HG03442 (cell line): ENCODE results near the gene PLA2G12A.

Experiments
- ATAC-seq: cut with Tn5 transposase; IDR thresholded peaks from one replicate; pipeline ENCODE4 v1.9.1; 2021; ENCODE audit warnings: mild to moderate bottlenecking, moderate library complexity; ENCODE audit not compliant: unreplicated experiment

PLA2G12A gene

DNA sequence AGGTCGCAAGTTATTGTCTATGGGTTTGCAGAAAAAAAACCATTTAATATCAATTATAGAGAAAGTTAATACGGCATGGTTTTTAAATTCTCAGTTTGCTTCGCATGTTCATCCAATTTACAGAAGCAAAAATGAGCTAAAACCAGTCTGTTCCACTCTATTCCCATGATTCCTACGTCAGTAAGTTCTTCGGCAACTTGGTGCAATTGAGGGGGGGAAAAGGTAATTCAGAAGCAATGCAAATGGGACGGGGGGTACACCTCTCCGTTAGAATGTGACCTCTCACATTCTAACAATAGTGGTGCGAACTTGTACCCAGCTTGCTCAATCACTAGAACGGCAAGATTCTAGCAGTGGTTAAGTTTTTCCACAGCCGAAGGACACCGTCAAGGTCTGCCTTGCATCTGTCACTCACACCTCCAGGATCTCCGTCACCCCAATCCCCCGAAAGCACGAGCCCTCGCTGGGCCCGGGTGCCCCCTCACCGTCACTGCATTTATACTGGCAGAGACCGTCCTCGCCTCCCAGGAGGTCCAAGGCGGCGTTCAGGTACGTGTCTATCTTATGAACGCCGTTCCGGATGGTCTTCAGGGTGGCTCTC is 653 bp downstream of the PLA2G12A start:
- ATAC-seq = no peak

DNA sequence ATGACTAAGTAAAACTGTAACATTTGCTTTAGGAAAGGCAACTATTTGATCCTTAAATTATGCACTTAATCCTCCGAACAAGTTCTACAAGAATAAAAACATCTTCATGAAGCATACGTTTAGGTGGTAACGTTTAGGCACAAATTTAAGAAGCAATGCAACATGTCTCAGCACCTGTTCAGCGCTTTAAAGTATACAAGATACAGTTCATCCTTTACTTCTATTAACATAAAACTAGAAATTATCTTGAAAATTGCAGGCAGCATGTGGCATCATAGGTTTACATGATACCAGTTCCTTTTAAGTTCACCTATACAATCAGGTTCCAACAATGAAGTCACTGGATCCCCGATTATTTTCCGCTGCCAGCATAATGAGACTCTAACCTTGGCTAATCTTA is 1.5 kb downstream of the PLA2G12A start:
- ATAC-seq = no peak

DNA sequence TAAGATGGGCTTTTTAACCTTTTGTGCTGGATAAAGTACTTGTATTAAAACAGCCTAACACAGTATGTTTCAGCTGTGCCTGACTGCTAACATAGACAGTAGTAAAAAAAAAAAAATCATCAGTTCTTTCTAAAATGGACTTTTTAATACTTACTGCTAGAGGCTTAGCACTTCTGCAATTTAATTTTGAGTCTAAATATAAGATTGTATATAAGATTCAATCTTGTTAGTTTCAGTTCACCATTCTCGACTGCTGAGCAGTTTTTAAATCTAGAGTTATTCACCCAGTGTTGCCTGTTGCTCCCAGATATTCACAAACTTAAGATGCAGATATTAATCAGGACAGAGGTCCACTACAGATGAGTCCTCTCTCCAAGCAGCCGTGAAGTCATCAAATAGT is 6.8 kb downstream of the PLA2G12A start:
- no peak for ATAC-seq

DNA sequence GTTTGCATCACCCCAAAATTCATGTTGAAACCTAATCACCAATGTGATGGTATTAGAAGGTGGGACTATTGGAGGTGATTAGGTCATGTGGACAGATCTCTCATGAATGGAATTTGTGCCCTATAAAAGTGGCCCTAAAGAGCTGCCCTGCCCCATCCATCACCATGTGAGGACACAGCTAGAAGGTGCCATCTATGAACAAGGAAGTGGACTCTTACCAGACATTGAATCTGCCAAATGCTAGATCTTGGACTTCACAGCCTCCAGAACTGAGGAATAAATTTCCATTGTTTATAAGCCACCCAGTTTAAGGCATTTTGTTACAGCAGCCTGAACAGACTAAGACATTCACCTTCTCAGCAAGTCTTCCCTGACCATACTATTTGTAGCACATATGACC is 7.5 kb downstream of the PLA2G12A start:
- no peak for ATAC-seq

DNA sequence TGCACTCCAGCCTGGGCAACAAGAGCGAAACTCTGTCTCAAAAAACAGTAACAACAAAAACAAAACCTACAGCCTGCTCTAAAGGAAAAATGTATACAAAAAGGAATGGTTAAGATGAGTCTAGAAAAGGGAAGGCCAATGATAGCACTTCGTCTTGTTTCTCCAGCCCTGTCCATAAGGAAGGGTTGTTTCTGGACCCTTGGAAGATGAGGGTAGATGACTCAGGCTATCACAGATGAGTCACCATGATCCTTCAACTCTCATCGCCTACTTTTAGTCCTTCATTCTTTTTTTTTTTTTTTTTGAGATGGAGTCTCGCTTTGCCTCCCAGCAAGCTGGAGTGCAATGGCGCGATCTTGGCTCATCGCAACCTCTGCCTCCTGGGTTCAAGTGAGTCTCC is 8.8 kb downstream of the PLA2G12A start:
- ATAC-seq = no peak

DNA sequence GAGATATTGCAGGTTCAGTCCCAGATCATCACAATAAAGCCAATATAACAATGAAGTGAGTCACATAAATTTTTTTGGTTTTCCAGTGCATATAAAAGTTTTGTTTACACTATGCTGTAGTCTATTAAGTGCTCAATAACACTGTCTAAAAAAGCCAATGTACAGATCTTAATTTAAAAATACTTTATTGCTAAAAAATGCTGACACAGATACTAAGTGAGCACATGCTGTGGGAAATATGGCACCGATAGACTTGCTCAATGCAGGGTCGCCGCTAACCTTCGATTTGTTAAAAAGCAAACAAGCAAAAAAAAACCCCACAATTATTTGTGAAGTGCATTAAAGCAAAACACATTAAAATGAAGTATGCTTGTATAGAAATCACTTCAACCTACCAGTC is 10.3 kb downstream of the PLA2G12A start:
- ATAC-seq = no peak

DNA sequence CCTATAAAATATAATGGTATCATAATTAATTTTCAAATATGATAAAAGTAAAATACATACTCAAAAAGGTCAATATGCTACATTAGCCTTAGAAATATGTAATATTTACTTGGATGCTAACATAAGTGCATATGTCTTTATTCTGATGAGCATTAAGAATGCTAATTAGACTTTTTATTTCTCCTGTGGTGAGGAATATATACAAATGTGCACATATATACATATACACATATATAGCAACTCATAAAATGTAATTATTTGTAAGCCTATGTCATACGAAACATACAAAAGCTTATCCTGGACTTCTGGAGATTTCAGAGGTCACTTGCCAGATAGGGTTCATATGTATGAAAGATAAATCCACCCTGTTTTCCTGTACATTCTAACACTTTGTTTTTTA is 11.1 kb downstream of the PLA2G12A start:
- ATAC-seq = no peak

DNA sequence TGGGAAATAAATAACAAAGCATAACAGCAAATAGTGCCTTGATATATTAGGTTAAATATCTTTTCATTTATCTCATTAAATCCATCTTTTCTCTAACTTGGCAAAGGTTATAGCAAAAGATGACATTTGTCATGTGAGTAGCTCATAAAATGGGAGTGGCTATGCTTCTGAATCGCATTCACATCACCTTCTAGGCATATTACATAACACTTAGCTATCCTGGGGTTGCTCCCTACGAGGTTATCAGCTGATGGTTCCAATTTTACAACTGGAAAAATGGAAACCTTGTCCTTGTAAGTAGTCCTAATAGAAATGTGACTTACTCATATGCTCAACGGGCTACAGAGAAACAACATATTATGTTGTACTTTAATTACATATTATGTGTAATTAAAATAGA is 16.4 kb downstream of the PLA2G12A start:
- ATAC-seq = no peak

DNA sequence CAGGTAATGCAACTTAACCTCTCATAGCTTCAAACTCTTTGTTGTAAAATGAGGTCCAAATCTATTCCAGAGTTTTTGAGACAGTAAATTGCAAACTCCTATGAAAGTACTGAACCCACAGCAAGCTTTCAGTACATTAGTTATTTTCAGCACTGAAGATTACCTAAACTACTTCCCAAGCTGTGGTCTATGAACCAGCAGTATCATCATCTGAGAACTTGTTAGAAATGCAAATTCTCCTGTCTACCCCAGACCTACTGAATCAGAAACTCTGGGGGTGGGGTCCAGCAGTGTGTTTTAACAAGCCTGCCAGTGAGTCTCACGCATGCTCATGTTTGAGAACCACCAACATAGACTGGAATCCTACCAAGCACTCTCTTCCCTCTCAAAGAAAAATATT is 20.9 kb downstream of the PLA2G12A start:
- ATAC-seq = peak; percentile 91

DNA sequence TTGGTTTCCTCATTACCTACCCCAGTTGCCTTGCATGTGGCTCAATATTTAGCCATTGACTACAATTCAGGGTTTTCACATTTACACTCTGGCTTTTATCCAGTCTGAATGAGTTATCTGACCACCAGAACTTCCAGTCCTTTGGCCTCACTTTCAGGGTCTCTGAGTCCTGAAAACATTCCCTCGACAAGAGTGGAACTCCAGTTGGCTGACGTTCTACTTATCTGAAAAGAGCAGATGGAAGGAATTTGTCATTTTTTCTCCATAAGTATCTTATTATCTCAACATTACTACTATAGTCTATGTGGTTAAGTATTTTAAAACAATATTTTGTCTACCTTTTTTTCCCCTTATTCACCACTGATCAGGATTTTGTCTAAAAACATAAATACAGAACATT is 21.4 kb downstream of the PLA2G12A start:
- no peak for ATAC-seq

DNA sequence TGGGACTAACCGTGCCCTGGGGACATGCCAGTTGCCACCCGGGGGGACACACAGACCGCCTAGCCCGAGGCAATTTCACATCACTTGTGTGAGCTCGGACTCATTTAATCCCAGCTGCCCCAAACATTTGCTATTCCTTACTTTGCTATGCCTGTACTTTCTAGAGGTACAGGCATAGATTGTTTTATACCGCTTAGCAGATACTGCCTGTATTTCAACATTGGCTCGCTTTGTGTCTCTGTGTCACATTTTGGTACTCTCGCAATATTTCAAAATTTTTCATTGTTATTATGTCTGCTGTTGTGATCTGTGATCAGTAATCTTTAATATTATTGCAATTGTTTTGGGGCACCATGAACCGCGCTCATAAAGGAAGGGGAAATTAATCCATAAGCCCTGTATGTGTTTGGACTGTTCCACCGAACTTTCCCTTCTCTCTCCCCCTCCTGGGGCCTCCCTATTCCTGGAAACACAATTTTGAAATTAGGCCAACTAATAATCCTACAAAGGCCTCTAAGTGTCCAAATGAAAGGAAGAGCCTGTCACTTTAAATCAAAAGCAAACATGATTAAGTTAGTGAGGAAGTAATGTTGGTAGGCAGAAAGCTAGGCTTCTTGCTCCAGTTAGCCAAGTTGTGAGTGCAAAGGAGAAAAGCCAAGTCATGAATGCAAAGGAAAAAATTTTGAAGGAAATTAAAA is 26.1 kb downstream of the PLA2G12A start:
- no peak for ATAC-seq

DNA sequence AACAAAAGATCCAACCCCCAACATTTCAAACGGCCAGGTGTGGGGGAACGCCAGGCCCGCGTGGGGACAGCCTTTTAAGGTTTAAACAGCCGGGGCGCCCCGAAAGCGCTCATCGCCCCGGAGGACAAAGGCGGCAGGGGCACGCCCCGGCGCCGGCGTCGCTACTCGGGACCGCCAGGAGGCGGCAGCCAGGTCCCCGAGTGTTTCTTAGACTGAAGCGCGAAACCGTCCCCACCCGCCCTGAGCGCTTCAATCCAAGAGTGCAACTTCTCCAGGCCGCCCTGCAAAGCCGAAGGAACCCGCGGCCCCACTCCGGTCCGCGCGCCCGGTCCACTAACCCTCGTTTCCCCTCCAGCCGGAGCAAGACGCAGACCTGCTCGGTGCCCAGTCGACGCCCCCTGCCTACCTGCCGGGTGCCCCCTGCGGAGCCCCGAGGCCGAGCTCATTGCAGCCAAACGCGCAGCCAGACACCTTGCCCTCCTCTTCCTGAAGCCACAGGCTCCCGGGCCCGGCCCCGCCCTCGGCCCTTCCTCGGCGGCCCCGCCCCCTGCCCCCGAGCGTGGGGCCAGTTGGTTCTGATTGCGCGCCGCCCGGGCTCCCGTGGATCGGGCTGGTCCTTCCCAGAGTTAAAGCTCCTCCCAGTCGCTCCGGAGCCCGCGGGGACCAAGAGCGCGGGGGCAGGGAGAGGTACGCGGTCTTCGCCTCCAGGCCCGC is 26.8 kb downstream of the PLA2G12A start, which contains the start of gene CASP6:
TSS of gene CASP6 (minus strand) at position 496 of the 714 bp plus-strand sequence. CDS start at position 446, 50 bp downstream.
- peak; percentile 71 for ATAC-seq

DNA sequence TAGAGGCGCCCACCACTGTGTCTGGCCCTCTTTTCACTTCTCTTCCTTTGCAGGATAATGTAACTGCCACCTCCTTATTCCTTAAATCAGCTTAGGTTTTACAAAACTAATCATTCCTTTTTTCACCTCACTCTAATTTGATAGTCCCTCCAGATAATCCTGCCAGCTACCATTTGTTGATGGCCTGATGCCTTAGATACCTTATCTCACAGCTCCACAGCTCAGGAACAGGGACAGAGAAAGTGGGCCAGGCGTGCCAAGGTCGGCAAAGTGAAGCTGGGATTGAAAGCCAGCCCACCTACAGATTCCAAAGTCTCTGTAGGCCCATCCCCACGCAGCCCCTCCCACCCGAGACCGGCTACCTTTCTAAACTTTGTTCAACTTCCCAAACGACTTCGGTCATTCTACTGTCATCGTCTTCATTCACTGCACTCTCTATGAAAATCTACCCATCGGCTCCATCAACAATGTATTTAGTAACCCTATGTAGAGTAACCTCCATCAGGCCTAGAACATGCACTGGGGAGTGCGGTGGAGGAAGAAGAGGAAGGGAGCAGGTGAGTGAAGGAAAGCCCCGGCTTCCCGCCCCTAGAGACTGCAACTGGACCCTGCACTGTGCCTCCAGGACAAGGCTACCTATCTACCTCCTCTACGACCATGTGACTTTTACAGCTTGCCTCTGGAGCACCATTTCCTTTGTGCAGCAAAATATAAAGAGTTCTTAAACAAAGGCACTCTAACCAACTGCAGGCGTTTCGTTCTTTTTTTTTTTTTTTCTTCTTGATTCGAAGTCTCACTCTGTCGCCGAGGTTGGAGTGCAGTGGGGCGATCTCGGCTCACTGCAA is 28.1 kb downstream of the PLA2G12A start:
- no peak for ATAC-seq

DNA sequence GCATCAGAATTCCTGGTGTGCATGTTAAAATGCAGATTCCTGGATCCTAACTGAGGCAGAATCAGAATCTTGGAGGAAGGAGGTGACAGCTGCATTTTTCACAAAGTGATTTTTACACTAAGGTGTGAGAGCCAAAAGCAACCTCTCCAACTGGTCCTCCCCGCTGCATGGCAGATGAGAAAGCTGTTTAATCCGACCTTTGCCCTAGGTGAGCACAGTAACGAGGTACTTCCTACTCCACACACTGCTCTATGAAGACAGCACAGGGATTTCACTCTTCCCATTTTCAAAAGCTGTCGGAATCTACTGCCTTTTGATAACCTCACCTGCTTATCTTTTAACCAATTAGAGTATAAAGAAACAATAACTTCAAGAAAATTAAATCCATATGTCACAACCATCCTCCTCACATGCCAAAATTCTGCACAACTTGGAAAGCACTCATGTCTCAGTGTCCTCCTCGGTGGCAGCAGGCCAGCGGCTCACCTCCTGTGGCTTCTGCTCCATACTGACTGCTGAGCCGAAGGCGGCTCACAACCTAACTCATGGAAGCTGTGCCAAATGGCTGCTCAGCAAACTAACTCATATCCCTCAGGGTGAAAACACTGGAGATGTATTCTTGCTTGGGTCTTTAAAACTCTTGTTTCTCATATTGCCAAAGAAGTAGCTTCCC is 30.2 kb downstream of the PLA2G12A start:
- no peak for ATAC-seq

DNA sequence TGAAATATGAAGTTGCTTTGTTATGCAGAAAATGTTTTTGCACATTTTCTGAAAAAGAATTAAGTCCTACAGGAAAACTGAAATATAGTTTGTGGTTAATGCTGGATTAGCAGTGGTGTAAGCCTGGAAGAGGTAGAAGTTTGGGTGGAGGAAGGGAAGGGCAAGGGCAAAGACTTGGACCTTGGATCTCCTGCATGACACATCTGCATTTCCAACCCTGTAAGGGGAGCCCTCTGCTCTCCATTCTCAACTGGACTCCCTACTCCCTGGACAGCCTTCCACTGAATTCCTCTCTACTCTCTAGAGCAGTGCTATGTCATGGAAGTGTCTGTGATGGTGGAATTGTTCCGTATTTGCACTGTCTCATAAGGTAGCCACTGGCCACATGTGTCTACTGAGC is 31.2 kb downstream of the PLA2G12A start:
- no peak for ATAC-seq

DNA sequence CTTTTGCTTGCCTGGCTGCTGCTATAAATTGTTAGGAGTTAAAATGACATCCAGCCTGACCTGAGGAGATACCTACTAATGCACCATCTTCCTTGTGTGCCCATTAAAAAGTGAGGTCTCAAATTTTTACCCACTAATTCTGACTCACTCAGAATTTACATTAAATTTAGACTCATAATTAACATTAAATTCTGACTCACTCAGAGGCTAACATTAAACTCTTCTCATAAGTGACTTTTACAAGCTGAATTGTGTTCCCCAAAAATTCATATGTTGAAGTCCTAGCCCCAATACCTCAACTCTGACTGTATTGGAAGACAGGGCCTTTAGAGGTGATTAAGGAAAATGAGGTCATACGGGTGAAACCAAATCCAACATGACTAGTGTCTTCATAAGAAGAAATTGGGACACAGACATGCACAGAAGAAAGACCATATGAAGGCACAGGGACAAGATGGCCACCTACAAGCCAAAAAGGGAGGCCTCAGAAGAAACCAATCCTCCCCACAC is 38.4 kb downstream of the PLA2G12A start:
- no peak for ATAC-seq

DNA sequence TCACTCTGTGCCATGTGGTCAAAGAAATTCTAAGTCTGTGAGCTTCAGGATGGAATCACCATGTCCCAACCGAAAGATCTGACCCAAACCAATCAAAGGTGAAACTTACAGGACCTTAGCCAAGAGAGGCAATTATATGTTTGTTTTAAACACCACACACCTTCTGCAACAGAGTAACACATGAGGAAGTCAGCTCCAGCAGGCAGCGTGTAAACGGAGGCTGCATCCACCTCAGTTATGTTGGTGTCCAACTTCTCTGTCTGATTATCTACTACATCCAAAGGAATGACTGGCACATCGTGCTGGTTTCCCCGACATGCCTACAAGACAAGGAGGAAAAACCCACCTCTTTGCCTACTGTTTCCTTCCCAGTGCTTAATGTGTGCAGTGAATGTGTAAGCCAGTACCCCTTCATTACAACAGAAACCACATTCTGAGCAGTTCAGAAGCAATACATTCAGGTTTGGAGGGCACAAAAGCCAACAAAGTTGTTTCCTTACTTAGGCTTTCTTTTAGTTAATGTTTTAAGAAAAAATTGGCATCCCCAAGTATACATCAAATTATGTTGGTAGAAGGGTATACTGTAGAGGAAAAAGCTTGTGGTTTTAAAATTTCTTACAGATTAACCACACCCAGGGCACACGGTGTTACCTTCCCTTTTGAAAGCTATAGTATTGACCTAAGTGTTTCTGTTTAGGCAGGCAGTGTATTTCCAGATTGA is 39.0 kb downstream of the PLA2G12A start:
- peak; percentile 76 for ATAC-seq

DNA sequence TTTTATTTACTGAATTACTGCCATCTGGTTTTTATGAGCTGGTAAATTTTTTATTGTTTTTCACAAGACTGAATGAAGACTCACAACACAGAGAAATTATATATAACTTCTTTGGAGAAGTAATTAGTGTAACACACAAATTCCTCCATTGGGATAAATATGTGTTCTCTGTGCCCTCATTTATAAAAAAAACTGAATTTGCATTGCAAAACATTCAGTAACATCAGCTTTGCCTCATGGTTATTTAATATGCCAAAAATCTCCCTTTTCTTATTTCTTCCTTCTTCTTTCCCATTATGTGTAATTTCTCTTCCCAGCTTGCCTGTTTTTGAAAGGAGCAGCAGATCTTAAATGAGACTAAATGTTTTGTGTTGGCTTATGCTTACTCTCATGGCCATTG is 45.1 kb downstream of the PLA2G12A start:
- no peak for ATAC-seq

DNA sequence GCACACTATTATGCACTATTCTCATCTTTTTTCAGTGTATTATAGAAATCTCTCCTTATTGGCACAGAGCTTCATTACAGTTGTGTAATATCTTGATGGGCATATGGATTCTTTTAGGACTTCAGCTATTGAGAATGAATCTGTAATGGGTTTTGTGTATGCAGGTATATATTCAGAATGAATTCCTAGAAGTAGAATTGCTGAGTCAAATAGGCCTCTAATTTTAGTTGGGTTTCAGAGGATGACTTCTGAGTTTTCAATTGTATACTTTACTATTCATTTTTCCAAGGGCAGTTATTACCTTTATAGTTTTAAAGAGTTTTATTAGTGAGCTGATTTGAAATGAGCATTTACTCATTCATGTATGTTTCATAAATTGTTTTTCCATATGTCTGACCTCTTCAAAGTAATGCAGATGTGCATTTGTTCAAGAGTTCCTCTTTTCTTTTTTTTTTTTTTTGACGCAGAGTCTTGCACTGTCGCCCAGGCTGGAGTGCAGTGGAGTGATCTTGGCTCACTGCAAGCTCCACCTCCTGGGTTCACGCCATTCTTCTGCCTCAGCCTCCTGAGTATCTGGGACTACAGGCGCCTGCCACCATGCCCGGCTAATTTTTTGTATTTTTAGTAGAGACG is 46.1 kb downstream of the PLA2G12A start:
- no peak for ATAC-seq
